ENCODE results near the gene HS3ST4. TPM values are rescaled to one million over a fixed set of nuclear protein-coding genes. Genes with fewer than 3 reads are reported as not detected.
A peak's percentile ranks its signal among the peaks of the same experiment; 100 is the strongest.

HS3ST4 gene
- total and polyA plus RNA-seq, 2 of the 8 experiments (the other 6 are each of a cell fraction or from before 2014, with no cell fraction given): 1.9 to 3.3 TPM

DNA sequence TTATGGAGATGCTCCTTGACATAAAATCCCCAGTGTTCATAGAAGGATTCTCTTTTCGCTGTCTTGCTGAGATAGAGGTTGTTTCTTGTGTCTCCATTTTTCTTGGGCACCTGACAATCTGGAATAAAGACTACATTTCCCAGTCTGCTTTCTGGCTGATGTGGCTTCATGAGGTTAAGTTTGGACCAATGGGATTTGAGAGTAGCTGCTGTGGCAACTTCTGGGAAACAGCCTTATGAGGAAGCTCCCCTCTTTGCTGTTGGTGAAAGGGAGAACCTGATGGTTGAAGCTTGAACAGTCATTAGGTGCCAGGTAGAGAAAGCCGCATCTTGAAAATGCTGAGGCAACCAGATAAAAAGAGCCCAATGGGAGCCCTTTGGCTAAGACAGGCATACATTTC is 24.4 kb downstream of the HS3ST4 start:
- H3K79me2 ChIP-seq (ENCODE audit: control insufficient read depth in 1 of 2, insufficient read depth in 2 of 2, low read length in 2 of 2): no peaks in the 10 kb centered on the region
- no peaks in the 10 kb centered on the region; the same call in 1 of the 2 replicates for H3K23me2 ChIP-seq (ENCODE audit: low read depth, low read length)
- no peaks in the 10 kb centered on the region for H3K9me3 ChIP-seq (ENCODE audit: insufficient read depth in 2 of 2, low read depth in 1 of 2, low read length in 1 of 2)
- no peak overlapping the region for H3K23ac ChIP-seq (ENCODE audit: insufficient read length)
- no peak overlapping the region for H4K91ac ChIP-seq (replicated peaks; ENCODE audit: insufficient read length, low read length)
- H3K9ac ChIP-seq (replicated peaks in 1 of 4; ENCODE audit: extremely low read depth in 1 of 4, low read depth in 3 of 4, low read length in 3 of 4): no peak overlapping the region
- FAIRE-seq (peak; percentile 85), DNase-seq (ENCODE audit: low read depth in 1 of 2, low spot score in 2 of 2) (no peak)
- no peak overlapping the region for H3K4me3 ChIP-seq (ENCODE audit: extremely low read depth in 1 of 4, insufficient read depth in 2 of 4, low read depth in 3 of 4, low read length in 4 of 4)
- H3K4me2 ChIP-seq (ENCODE audit: insufficient read depth in 1 of 2, low read depth in 2 of 2, low read length in 2 of 2): no peak overlapping the region
- H3K4me1 ChIP-seq (replicated peaks in 1 of 4; ENCODE audit: control insufficient read depth in 3 of 4, insufficient read depth in 4 of 4, low read length in 3 of 4): no peaks in the 10 kb centered on the region
- CTCF ChIA-PET (ENCODE audit: partially characterized antibody): interaction anchor here (0.9 to 1.6 kb wide), 3 partner anchors 8 to 15 kb away, joined by 3 to 6 read pairs (median 3); no protein-coding TSS in a partner anchor
- H3K4ac ChIP-seq (replicated peaks; ENCODE audit: insufficient read length, low read depth, low read length): no peak overlapping the region
- no peaks in the 10 kb centered on the region for H3K27me3 ChIP-seq (replicated peaks in 1 of 4; ENCODE audit: control insufficient read depth in 3 of 4, extremely low read depth in 1 of 4, insufficient read depth in 3 of 4, low read length in 3 of 4)
- H2BK15ac ChIP-seq (ENCODE audit: low read length): no peak overlapping the region
- H2AFZ ChIP-seq (ENCODE audit: low read length): no peak overlapping the region
- no peak overlapping the region for H2BK5ac ChIP-seq (ENCODE audit: low read depth, low read length)
- H3K56ac ChIP-seq (replicated peaks; ENCODE audit: insufficient read length, low read depth, low read length): no peak overlapping the region
- H3K27ac ChIP-seq (ENCODE audit: low read depth, low read length): no peak overlapping the region
- POLR2A ChIA-PET (ENCODE audit: partially characterized antibody): interaction anchor here (0.5 kb wide), 1 partner anchor 445 kb away, joined by 4 read pairs; no protein-coding TSS in a partner anchor
- H2AK5ac ChIP-seq (ENCODE audit: low read depth, low read length): no peak overlapping the region
- 88% methylated on average over 2 of the region's 2 CpGs; no CpG with 5 or more reads in 1 of the 2 experiments for WGBS, 2 experiments (ENCODE audit: extremely low coverage in 1 of 2, insufficient coverage in 1 of 2, insufficient read length in 1 of 2, insufficient replicate concordance in 2 of 2, low coverage in 1 of 2, low lambda C conversion rate in 2 of 2, missing lambda C conversion rate in 1 of 2)
- no peak overlapping the region for H2BK120ac ChIP-seq (replicated peaks; ENCODE audit: low read depth, low read length)
- no peak overlapping the region for H2BK20ac ChIP-seq (ENCODE audit: low read length)
- H4K20me1 ChIP-seq (replicated peaks in 1 of 2; ENCODE audit: control insufficient read depth in 1 of 2, insufficient read depth in 2 of 2, low read length in 2 of 2): no peaks in the 10 kb centered on the region
- no peaks in the 10 kb centered on the region for H3K79me1 ChIP-seq (ENCODE audit: low read depth, low read length)
- no peak overlapping the region for H4K8ac ChIP-seq (ENCODE audit: extremely low read depth, insufficient read depth, low read length)
- H4K5ac ChIP-seq (ENCODE audit: insufficient read length, low read depth, low read length): no peak overlapping the region
- no peak overlapping the region for H3K18ac ChIP-seq (ENCODE audit: extremely low read depth, low read length)
- H2BK12ac ChIP-seq (ENCODE audit: low read depth, low read length): no peak overlapping the region
- no peak overlapping the region for H3K14ac ChIP-seq (ENCODE audit: insufficient read length)
- no peaks in the 10 kb centered on the region for H3K36me3 ChIP-seq (ENCODE audit: control insufficient read depth in 2 of 4, insufficient read depth in 4 of 4, low read length in 3 of 4)
- TF ChIP-seq RFX5 (IDR thresholded peaks at IDR 0.05; ENCODE audit: borderline replicate concordance, low read depth, low read length): 0 out of 2 replicates have a peak, but pooled peaks have one; percentile 63
- TF ChIP-seq SIX5 (IDR thresholded peaks at IDR 0.05; ENCODE audit: low read depth, low read length): peak; percentile 64
- TF ChIP-seq USF2 (IDR thresholded peaks at IDR 0.05; ENCODE audit: low read length): peak; percentile 26; the same call in 1 of the 2 replicates
- no peak for TF ChIP-seq POU5F1 (IDR thresholded peaks at IDR 0.05; ENCODE audit: low read depth, low read length)
- no peak for TF ChIP-seq MAX (IDR thresholded peaks at IDR 0.05)
- TF ChIP-seq YY1 (IDR thresholded peaks at IDR 0.05; ENCODE audit: low read depth, low read length): peak; percentile 69; the same call in 1 of the 2 replicates
